Transverse colon (tissue), 4 donors: ENCODE measurements around the gene TTBK1. TPM values are rescaled to one million over a fixed set of nuclear protein-coding genes. Genes with fewer than 3 reads are reported as not detected.

Source experiments
- DNase-seq: peaks from one replicate; pipeline ENCODE4 v3.0.0-alpha.2; 2019
- H3K27ac ChIP-seq, 4 donors: fragments of 200-600 bp; sonication (generic); 2 replicates each; pipeline ENCODE4 v1.5.1; 2016 to 2018; ENCODE audit warnings: inconsistent platforms in 4 of 4
- H3K27me3 ChIP-seq: fragments of 200-600 bp; sonication (generic); 2 replicates; pipeline ENCODE4 v1.5.1; 2017; ENCODE audit warnings: inconsistent platforms
- H3K36me3 ChIP-seq, 4 donors: fragments of 200-600 bp; sonication (generic); 2 replicates each; pipeline ENCODE4 v1.5.1; 2017 to 2019; ENCODE audit warnings: inconsistent platforms in 4 of 4
- H3K4me1 ChIP-seq, 4 donors: fragments of 200-600 bp; sonication (generic); 2 replicates each; pipeline ENCODE4 v1.5.1; 2017 to 2020; ENCODE audit warnings: inconsistent platforms in 4 of 4
- H3K4me3 ChIP-seq, 4 donors: fragments of 200-600 bp; sonication (generic); 1 replicate in 1 of 4; 2 replicates in 3 of 4; pipeline versions ENCODE4 v1.5.1 to v1.6.1; 2017 to 2019; ENCODE audit warnings: inconsistent platforms in 4 of 4
- H3K9me3 ChIP-seq, 2 donors: fragments of 200-600 bp; sonication (generic); 2 replicates each; pipeline ENCODE4 v1.5.1; 2017 to 2019; ENCODE audit warnings: inconsistent platforms in 2 of 2
- CTCF ChIP-seq, 5 experiments: fragments of 200-600 bp in 3 of 5; fragments of 450-650 bp in 2 of 5; sonication (generic) in 3 of 5; IDR thresholded peaks; 1 replicate in 2 of 5; 2 replicates in 3 of 5; pipeline ENCODE4 v1.5.1; 2016 to 2017; ENCODE audit warnings: antibody characterized with exemption in 5 of 5, inconsistent platforms in 3 of 5, mild to moderate bottlenecking in 2 of 5, moderate library complexity in 1 of 5
- EP300 ChIP-seq: sonication (generic); formaldehyde crosslinking; IDR thresholded peaks from one replicate; pipeline ENCODE4 v1.6.1; 2017; ENCODE audit warnings: antibody characterized with exemption, low read depth
- POLR2A ChIP-seq: fragments of 450-650 bp; IDR thresholded peaks from one replicate; pipeline ENCODE4 v1.6.1; 2016; ENCODE audit warnings: antibody characterized with exemption, mild to moderate bottlenecking, moderate library complexity
- POLR2AphosphoS5 ChIP-seq, 3 donors: sonication (generic); formaldehyde crosslinking; IDR thresholded peaks; one replicate each; pipeline ENCODE4 v1.6.1; 2016; ENCODE audit warnings: antibody characterized with exemption in 3 of 3
- WGBS, 2 donors: methylation state at CpG; one replicate each; pipeline ENCODE4 v1.1.5; 2018; ENCODE audit warnings: low coverage in 1 of 2; 5-methylcytosine and 5-hydroxymethylcytosine counted together
- in situ Hi-C, 4 donors: fragments of 200-750 bp; cut with MboI; loops; one replicate each; pipeline versions ENCODE4 v1.15.0 to v1.15.1; 2017; ENCODE audit warnings: low sequenced_read_pairs in 3 of 4, low pct_ligation_motif_present in 1 of 4, low pct_unique_long_range_greater_than_20kb in 1 of 4
- intact Hi-C: fragments of 100-400 bp; cut with DNase I; formaldehyde crosslinking; loops from one replicate; pipeline ENCODE4 v1.15.1; 2023; ENCODE audit warnings: low total_unique reads
- total RNA-seq, 4 donors: library from RNA; depleted of rRNA; stranded (reverse); fragments of >200 nt; gene quantifications; one replicate each; pipeline ENCODE4 v1.1.0, GENCODE V29; 2016

Gene TTBK1
- 1 to 10 TPM in 1 of 4 donors, under 1 TPM in 3; 0.20 to 1.1 (median 0.36) TPM for total RNA-seq

DNA sequence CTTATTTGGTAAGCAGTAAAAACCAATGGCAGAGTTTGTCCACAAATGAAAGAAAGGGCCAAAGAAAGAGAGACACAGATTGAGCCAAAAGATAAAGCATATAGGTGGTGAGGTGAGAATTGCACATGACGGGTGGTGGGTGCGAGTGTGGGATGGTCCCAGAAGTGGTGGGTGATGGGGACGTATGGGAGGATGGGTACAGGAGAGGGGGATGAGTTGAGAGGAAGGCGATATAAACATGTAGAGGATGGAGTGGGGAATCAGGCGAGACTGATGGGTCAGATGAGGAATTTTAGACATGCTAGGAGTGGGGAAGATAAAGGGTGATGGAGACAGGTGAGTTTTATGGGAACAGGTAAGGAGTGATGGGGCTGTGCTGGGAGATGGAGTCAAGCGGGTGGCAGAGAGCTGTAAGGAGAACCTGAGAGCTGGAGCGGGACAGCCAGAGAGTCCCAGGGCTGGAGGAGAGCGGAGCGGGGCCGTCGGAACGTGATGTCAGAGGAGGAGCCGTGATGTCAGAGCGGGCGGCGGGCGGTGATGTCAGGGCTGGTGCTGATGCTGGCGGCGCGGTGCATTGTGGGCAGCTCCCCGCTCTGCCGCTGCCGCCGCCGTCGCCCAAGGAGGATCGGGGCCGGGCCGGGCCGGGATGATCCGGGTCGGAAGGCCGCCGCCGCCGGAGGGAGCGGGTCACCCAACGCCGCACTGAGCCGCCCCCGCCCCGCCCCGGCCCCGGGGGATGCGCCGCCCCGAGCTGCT, at the start of gene TTBK1:
Gene TTBK1, plus strand, starts transcription at position 574 of the 756 bp plus-strand sequence. CDS start 3,180 bp downstream, outside the sequence.
- peaks cover 0 to 3% of the 10 kb centered on the region in 2 donors for H3K9me3 ChIP-seq
- no peak for TF ChIP-seq POLR2AphosphoS5 (IDR thresholded peaks at IDR 0.05)
- TF ChIP-seq EP300, result no peak
- no peak for TF ChIP-seq CTCF (IDR thresholded peaks at IDR 0.05)
- no peak for TF ChIP-seq POLR2A
- no peaks in the 10 kb centered on the region for H3K36me3 ChIP-seq
- in situ Hi-C loops (no loop called here), intact Hi-C loops (no loop called here)
- WGBS, 2 donors, result 24 to 57% methylated on average over 5 to 21 of the region's 47 CpGs
- no peak for DNase-seq
- H3K27me3 ChIP-seq, result peaks cover 80% of the 10 kb centered on the region
- peaks cover 3 to 13% (median 6%) of the 10 kb centered on the region in 4 donors for H3K4me1 ChIP-seq
- no peak within 1 kb of the TSS for H3K27ac ChIP-seq
- no peak within 1 kb of the TSS for H3K4me3 ChIP-seq

- H3K4me3 ChIP-seq, result no peak overlapping the region
- no peaks in the 10 kb centered on the region for H3K9me3 ChIP-seq
- H3K27ac ChIP-seq, result no peak overlapping the region
- no peak for DNase-seq
- H3K36me3 ChIP-seq, result peaks cover 0 to 61% (median 14%) of the 10 kb centered on the region in 4 donors
- intact Hi-C loops, result no loop called here
- in situ Hi-C loops, result no loop called here
- TF ChIP-seq CTCF (IDR thresholded peaks at IDR 0.05) (no peak), POLR2A (no peak), EP300 (no peak), POLR2AphosphoS5 (IDR thresholded peaks at IDR 0.05) (no peak)
- WGBS, 2 donors, result 96 to 97% methylated on average over 5 of the region's 5 CpGs
- H3K4me1 ChIP-seq, result no peaks in the 10 kb centered on the region
- no peaks in the 10 kb centered on the region for H3K27me3 ChIP-seq
Observed at GRCh38 chr6:43193929-43194328, 49.4 kb upstream of the TTBK1 start.

- Histone ChIP-seq H3K36me3 (peaks cover 0 to 53% (median 13%) of the 10 kb centered on the region in 4 donors), H3K4me3 (no peak overlapping the region), H3K27me3 (no peaks in the 10 kb centered on the region), H3K4me1 (no peaks in the 10 kb centered on the region), H3K27ac (no peak overlapping the region), H3K9me3 (no peaks in the 10 kb centered on the region)
- WGBS, 2 donors, result 81 to 88% methylated on average over 3 to 5 of the region's 5 CpGs
- TF ChIP-seq CTCF (IDR thresholded peaks at IDR 0.05) (no peak), POLR2AphosphoS5 (IDR thresholded peaks at IDR 0.05) (no peak)
- in situ Hi-C loops, result no loop called here
- DNase-seq, result no peak
- intact Hi-C loops, result no loop called here
Observed at GRCh38 chr6:43196337-43196736, 46.9 kb upstream of the TTBK1 start.

- Histone ChIP-seq H3K9me3 (no peaks in the 10 kb centered on the region), H3K4me3 (no peak overlapping the region), H3K27me3 (no peaks in the 10 kb centered on the region), H3K27ac (no peak overlapping the region), H3K4me1 (no peaks in the 10 kb centered on the region), H3K36me3 (peaks cover 0 to 34% (median 9%) of the 10 kb centered on the region in 4 donors)
- WGBS, 2 donors, result 98% methylated on average over 6 of the region's 6 CpGs; no CpG with 5 or more reads in 1 of the 2 donors
- DNase-seq, result no peak
- in situ Hi-C loops (no loop called here), intact Hi-C loops (no loop called here)
- TF ChIP-seq POLR2A (no peak), EP300 (no peak), POLR2AphosphoS5 (IDR thresholded peaks at IDR 0.05) (no peak), CTCF (IDR thresholded peaks at IDR 0.05) (no peak)
Observed at GRCh38 chr6:43199912-43200311, 43.4 kb upstream of the TTBK1 start.
